Measurements from ENCODE around the gene ADAP2. TPM values are rescaled to one million over a fixed set of nuclear protein-coding genes. Genes with fewer than 3 reads are reported as not detected.
"Not testable (repeated sequence)": the region's sequence is repeated elsewhere in the genome, so short reads cannot be mapped to it uniquely, and the experiment has no call there.

Gene ADAP2
- 10 to 100 TPM in 1 of 3 donors, 1 to 10 TPM in 2; 2.1 to 17.8 (median 8.6) TPM for polyA plus RNA-seq

- H3K27ac ChIP-seq (ENCODE audit: low read depth, low read length) = no peak within 1 kb of the TSS
- WGBS, 3 donors = 3 to 5% (median 3%) methylated on average over 34 to 60 of the region's 60 CpGs
Observed at GRCh38 chr17:30921544-30922196, at the start of gene ADAP2. Gene ADAP2 (plus strand): TSS chr17:30921945. CDS start chr17:30922015, 70 bp downstream.

GRCh38 chr17:30886187-30886586, 35.6 kb upstream of the ADAP2 start:
- WGBS, 3 donors = 95 to 98% (median 95%) methylated on average over 5 of the region's 5 CpGs
- H3K27ac ChIP-seq (ENCODE audit: low read depth, low read length) = no peak overlapping the region

- 83 to 94% (median 85%) methylated on average over 3 of the region's 3 CpGs for WGBS, 3 donors
- no peak overlapping the region for H3K27ac ChIP-seq (ENCODE audit: low read depth, low read length)
Observed at GRCh38 chr17:30894236-30894635, 27.5 kb upstream of the ADAP2 start.

GRCh38 chr17:30897311-30897710, 24.4 kb upstream of the ADAP2 start:
- WGBS, 3 donors = 93 to 96% (median 94%) methylated on average over 5 of the region's 5 CpGs
- H3K27ac ChIP-seq (ENCODE audit: low read depth, low read length) = no peak overlapping the region

- no peak overlapping the region for H3K27ac ChIP-seq (ENCODE audit: low read depth, low read length)
- WGBS, 3 donors = 0 to 1% (median 1%) methylated on average over 11 of the region's 11 CpGs
Observed at GRCh38 chr17:30905742-30906100, 16.0 kb upstream of the ADAP2 start.

GRCh38 chr17:30906101-30906911, 15.4 kb upstream of the ADAP2 start, which contains the start of gene TEFM:
Gene TEFM (minus strand): TSS chr17:30906238. CDS start chr17:30906198, 40 bp downstream.
- WGBS, 3 donors = 0 to 1% (median 0%) methylated on average over 47 of the region's 47 CpGs

GRCh38 chr17:30908717-30909420, 12.9 kb upstream of the ADAP2 start:
- 72 to 87% (median 86%) methylated on average over 3 of the region's 3 CpGs for WGBS, 3 donors
- no peak overlapping the region for H3K27ac ChIP-seq (ENCODE audit: low read depth, low read length)

More at GRCh38 chr17:30906101-30906911, 15.4 kb upstream of the ADAP2 start, which contains the start of gene TEFM:
- peak within 1 kb of the TSS; percentile 56 for H3K27ac ChIP-seq (ENCODE audit: low read depth, low read length)

- WGBS, 3 donors = 94 to 97% (median 95%) methylated on average over 7 of the region's 7 CpGs
- not testable (repeated sequence) for H3K27ac ChIP-seq (ENCODE audit: low read depth, low read length)
Observed at GRCh38 chr17:30910151-30910550, 11.6 kb upstream of the ADAP2 start.

GRCh38 chr17:30913955-30914354, 7.8 kb upstream of the ADAP2 start:
- H3K27ac ChIP-seq (ENCODE audit: low read depth, low read length) = no peak overlapping the region

GRCh38 chr17:30915833-30916611, 5.7 kb upstream of the ADAP2 start:
- WGBS, 3 donors = 56 to 87% (median 84%) methylated on average over 5 of the region's 5 CpGs
- no peak overlapping the region for H3K27ac ChIP-seq (ENCODE audit: low read depth, low read length)

GRCh38 chr17:30917050-30917449, 4.7 kb upstream of the ADAP2 start:
- no peak overlapping the region for H3K27ac ChIP-seq (ENCODE audit: low read depth, low read length)

- WGBS, 3 donors = 42 to 76% (median 68%) methylated on average over 4 of the region's 4 CpGs
- H3K27ac ChIP-seq (ENCODE audit: low read depth, low read length) = no peak overlapping the region
Observed at GRCh38 chr17:30920282-30920681, 1.5 kb upstream of the ADAP2 start.

GRCh38 chr17:30920683-30921543, 832 bp upstream of the ADAP2 start:
- H3K27ac ChIP-seq (ENCODE audit: low read depth, low read length) = no peak overlapping the region
- 79 to 81% (median 81%) methylated on average over 11 of the region's 11 CpGs for WGBS, 3 donors

GRCh38 chr17:30922235-30923030, 688 bp downstream of the ADAP2 start:
- no peak overlapping the region for H3K27ac ChIP-seq (ENCODE audit: low read depth, low read length)

GRCh38 chr17:30924341-30924740, 2.6 kb downstream of the ADAP2 start:
- no peak overlapping the region for H3K27ac ChIP-seq (ENCODE audit: low read depth, low read length)
- WGBS, 3 donors = 64 to 75% (median 73%) methylated on average over 2 of the region's 2 CpGs

More at GRCh38 chr17:30922235-30923030, 688 bp downstream of the ADAP2 start:
- WGBS, 3 donors = 3 to 15% (median 5%) methylated on average over 50 to 66 of the region's 66 CpGs

- no peak overlapping the region for H3K27ac ChIP-seq (ENCODE audit: low read depth, low read length)
- WGBS, 3 donors = 82 to 84% (median 83%) methylated on average over 6 of the region's 6 CpGs
Observed at GRCh38 chr17:30926516-30926915, 4.8 kb downstream of the ADAP2 start.

- 92 to 95% (median 94%) methylated on average over 5 of the region's 5 CpGs for WGBS, 3 donors
- H3K27ac ChIP-seq (ENCODE audit: low read depth, low read length) = no peak overlapping the region
Observed at GRCh38 chr17:30927756-30928155, 6.0 kb downstream of the ADAP2 start.
